CD14-positive monocyte (primary cell): ENCODE measurements around the gene LYRM7. TPM values are rescaled to one million over a fixed set of nuclear protein-coding genes. Genes with fewer than 3 reads are reported as not detected.
A peak's percentile ranks its signal among the peaks of the same experiment; 100 is the strongest.

Source experiments
- DNase-seq, 3 donors: peaks; one replicate each; pipeline ENCODE4 v3.0.0-alpha.2; 2011 to 2022
- H2AFZ ChIP-seq: 2 replicates; pipeline ENCODE4 v1.6.0; 2012; ENCODE audit warnings: mild to moderate bottlenecking, low read depth, low read length, inconsistent platforms; ENCODE audit not compliant: insufficient read depth, poor library complexity, severe bottlenecking
- H3K27ac ChIP-seq, 2 donors: 1 replicate in 1 of 2; 2 replicates in 1 of 2; pipeline ENCODE4 v1.5.1; 2012 to 2013; ENCODE audit warnings: low read length in 2 of 2, control low read depth in 1 of 2, inconsistent platforms in 1 of 2, low read depth in 1 of 2, mild to moderate bottlenecking in 1 of 2
- H3K27me3 ChIP-seq, 2 donors: one replicate each; pipeline versions ENCODE4 v1.6.0 to v1.6.1; 2011 to 2013; ENCODE audit warnings: low read length in 2 of 2; ENCODE audit not compliant: control insufficient read depth in 2 of 2, insufficient read depth in 2 of 2
- H3K36me3 ChIP-seq, 2 donors: replicated peaks in 1 of 2; 1 replicate in 1 of 2; 2 replicates in 1 of 2; pipeline versions ENCODE4 v1.5.1 to v1.6.1; 2012 to 2013; ENCODE audit warnings: low read length in 2 of 2, control low read depth in 1 of 2, inconsistent platforms in 1 of 2, mild to moderate bottlenecking in 1 of 2; ENCODE audit not compliant: insufficient read depth in 2 of 2, control insufficient read depth in 1 of 2
- H3K4me1 ChIP-seq, 2 donors: 1 replicate in 1 of 2; 2 replicates in 1 of 2; pipeline versions ENCODE4 v1.5.1 to v1.6.1; 2012 to 2013; ENCODE audit warnings: low read length in 2 of 2, control low read depth in 1 of 2, inconsistent platforms in 1 of 2, mild to moderate bottlenecking in 1 of 2, moderate library complexity in 1 of 2; ENCODE audit not compliant: insufficient read depth in 2 of 2, control insufficient read depth in 1 of 2
- H3K4me2 ChIP-seq: replicated peaks from 2 replicates; pipeline ENCODE3; 2012; ENCODE audit warnings: low read length, moderate library complexity, mild to moderate bottlenecking; ENCODE audit not compliant: poor library complexity, severe bottlenecking; ENCODE audit errors: extremely low read depth
- H3K4me3 ChIP-seq, 3 experiments: fragments of 200-600 bp in 1 of 3; sonication (generic) in 1 of 3; replicated peaks in 1 of 3; 1 replicate in 2 of 3; 2 replicates in 1 of 3; pipeline ENCODE4 v1.5.1; 2011 to 2013; ENCODE audit warnings: low read length in 3 of 3, mild to moderate bottlenecking in 3 of 3, control low read depth in 2 of 3, low read depth in 2 of 3, inconsistent platforms in 1 of 3, moderate library complexity in 1 of 3
- H3K79me2 ChIP-seq: 2 replicates; pipeline ENCODE4 v1.6.0; 2012; ENCODE audit warnings: mild to moderate bottlenecking, control low read depth, inconsistent platforms, low read length, moderate library complexity; ENCODE audit not compliant: insufficient read depth
- H3K9ac ChIP-seq: 2 replicates; pipeline ENCODE4 v1.6.0; 2017; ENCODE audit warnings: low read length, mild to moderate bottlenecking; ENCODE audit not compliant: insufficient read depth, poor library complexity, severe bottlenecking
- H3K9me3 ChIP-seq, 2 donors: replicated peaks in 1 of 2; 1 replicate in 1 of 2; 2 replicates in 1 of 2; pipeline versions ENCODE4 v1.5.1 to v1.6.1; 2012 to 2013; ENCODE audit warnings: low read length in 2 of 2, control low read depth in 1 of 2; ENCODE audit not compliant: control insufficient read depth in 1 of 2, insufficient read depth in 1 of 2
- H4K20me1 ChIP-seq: 2 replicates; pipeline ENCODE4 v1.6.0; 2012; ENCODE audit warnings: mild to moderate bottlenecking, low read length, control low read depth, moderate library complexity; ENCODE audit not compliant: insufficient read depth
- H3K27ac Mint-ChIP-seq, 7 donors: one replicate each; pipeline ENCODE4 v1.8.0; 2020; ENCODE audit warnings: mild to moderate bottlenecking in 7 of 7, mixed read lengths in 7 of 7, moderate library complexity in 6 of 7, inconsistent platforms in 2 of 7
- H3K27me3 Mint-ChIP-seq, 3 donors: one replicate each; pipeline ENCODE4 v1.8.0; 2021 to 2022; ENCODE audit warnings: low read depth in 3 of 3, mild to moderate bottlenecking in 3 of 3, mixed read lengths in 3 of 3, moderate library complexity in 3 of 3, inconsistent platforms in 1 of 3
- H3K36me3 Mint-ChIP-seq, 2 donors: one replicate each; pipeline ENCODE4 v1.8.0; 2020; ENCODE audit warnings: mixed read lengths in 2 of 2, inconsistent platforms in 1 of 2, mild to moderate bottlenecking in 1 of 2
- H3K4me1 Mint-ChIP-seq: one replicate; pipeline ENCODE4 v1.8.0; 2020; ENCODE audit warnings: mild to moderate bottlenecking, mixed read lengths
- H3K4me3 Mint-ChIP-seq, 2 donors: one replicate each; pipeline ENCODE4 v1.8.0; 2020; ENCODE audit warnings: mild to moderate bottlenecking in 2 of 2, mixed read lengths in 2 of 2, moderate library complexity in 1 of 2
- H3K9me3 Mint-ChIP-seq, 7 donors: one replicate each; pipeline ENCODE4 v1.8.0; 2020 to 2022; ENCODE audit warnings: mixed read lengths in 7 of 7, mild to moderate bottlenecking in 6 of 7, moderate library complexity in 6 of 7, inconsistent platforms in 2 of 7
- CTCF ChIP-seq: fragments of 200-600 bp; IDR thresholded peaks from one replicate; pipeline ENCODE4 v1.8.0; 2022; ENCODE audit warnings: antibody characterized with exemption, mild to moderate bottlenecking
- WGBS: methylation state at CpG from one replicate; pipeline ENCODE4 v1.1.5; 2013; ENCODE audit warnings: missing lambda C conversion rate; ENCODE audit not compliant: insufficient coverage; 5-methylcytosine and 5-hydroxymethylcytosine counted together
- intact Hi-C, 2 donors: fragments of 100-400 bp; cut with micrococcal nuclease; formaldehyde crosslinking; loops; one replicate each; pipeline versions ENCODE4 v1.15.0 to v1.15.1; 2023
- polyA plus RNA-seq, 3 donors: library from polyadenylated mRNA; depleted of rRNA in 1 of 3; unstranded in 2 of 3; stranded (reverse) in 1 of 3; fragments of 300-500 nt in 2 of 3; fragments of >200 nt in 1 of 3; fragmentation: Illumina TruSeq in 2 of 3; gene quantifications; 1 replicate in 2 of 3; 2 replicates in 1 of 3; pipeline ENCODE4 v1.2.3, GENCODE V29; 2012 to 2021

Gene LYRM7
- polyA plus RNA-seq, 3 donors: 3.1 to 3.7 (median 3.2) TPM

GRCh38 chr5:131164191-131165118, 6.3 kb upstream of the LYRM7 start:
- peaks cover 22% of the 10 kb centered on the region for H3K4me1 Mint-ChIP-seq
- peaks cover 21 to 28% of the 10 kb centered on the region in 2 donors for H3K36me3 Mint-ChIP-seq
- H3K27ac Mint-ChIP-seq: peak overlapping the region; percentile 89 to 95 (median 94)
- H4K20me1 ChIP-seq: peaks cover 7% of the 10 kb centered on the region
- WGBS: under 1% methylated on average over 73 of the region's 73 CpGs
- intact Hi-C loops: loop anchor here (5.0 to 10.0 kb wide), 2 partner anchors 90 to 218 kb away; no protein-coding TSS in a partner anchor
- H3K9me3 ChIP-seq: no peaks in the 10 kb centered on the region
- peak; percentile 39 for TF ChIP-seq CTCF
- no peaks in the 10 kb centered on the region for H3K9me3 Mint-ChIP-seq
- H3K79me2 ChIP-seq: peaks cover 43% of the 10 kb centered on the region
- H3K4me3 Mint-ChIP-seq: peak overlapping the region; percentile 94 to 95
- DNase-seq: peak; percentile 48 to 73 (median 59)
- H3K27me3 ChIP-seq: no peaks in the 10 kb centered on the region
- peaks cover 29 to 31% of the 10 kb centered on the region in 2 donors for H3K36me3 ChIP-seq
- peak overlapping the region; percentile 60 to 93 (median 84) for H3K4me3 ChIP-seq
- H3K4me2 ChIP-seq: peak overlapping the region; percentile 90
- peak overlapping the region; percentile 95 for H2AFZ ChIP-seq
- peaks cover 19 to 28% of the 10 kb centered on the region in 2 donors for H3K4me1 ChIP-seq
- H3K27me3 Mint-ChIP-seq: peaks cover 0 to 4% (median 0%) of the 10 kb centered on the region in 3 donors
- peak overlapping the region; percentile 93 to 97 for H3K27ac ChIP-seq
- H3K9ac ChIP-seq: peak overlapping the region; percentile 75

GRCh38 chr5:131165119-131165727, 5.5 kb upstream of the LYRM7 start, which contains the start of gene HINT1:
Gene HINT1 (minus strand): TSS chr5:131165256. CDS start chr5:131165205, 51 bp downstream.
- TF ChIP-seq CTCF: no peak
- Mint-ChIP-seq H3K9me3 (no peaks in the 10 kb centered on the region), H3K36me3 (peaks cover 17 to 21% of the 10 kb centered on the region in 2 donors), H3K4me1 (peaks cover 26% of the 10 kb centered on the region), H3K4me3 (peak within 1 kb of the TSS; percentile 94 to 95), H3K27me3 (peaks cover 0 to 4% (median 0%) of the 10 kb centered on the region in 3 donors), H3K27ac (peak within 1 kb of the TSS; percentile 89 to 95 (median 94))
- H3K4me3 ChIP-seq: peak within 1 kb of the TSS; percentile 60 to 93 (median 84)
- peak within 1 kb of the TSS; percentile 90 for H3K4me2 ChIP-seq
- H3K9ac ChIP-seq: peak within 1 kb of the TSS; percentile 75
- 0% methylated on average over 29 of the region's 33 CpGs for WGBS
- H3K36me3 ChIP-seq: peaks cover 23 to 24% of the 10 kb centered on the region in 2 donors
- H3K79me2 ChIP-seq: peaks cover 45% of the 10 kb centered on the region
- intact Hi-C loops: loop anchor here in 1 of 2 donors (10.0 kb wide), 1 partner anchor 90 kb away; no protein-coding TSS in a partner anchor
- DNase-seq: peak; percentile 79 to 87 (median 85)
- no peaks in the 10 kb centered on the region for H3K9me3 ChIP-seq
- H3K27me3 ChIP-seq: no peaks in the 10 kb centered on the region
- H3K27ac ChIP-seq: peak within 1 kb of the TSS; percentile 93 to 97
- peaks cover 7% of the 10 kb centered on the region for H4K20me1 ChIP-seq
- H2AFZ ChIP-seq: peak within 1 kb of the TSS; percentile 95
- H3K4me1 ChIP-seq: peaks cover 24 to 33% of the 10 kb centered on the region in 2 donors
